ENCODE results near the gene INTS7.
"Not testable (repeated sequence)": the region's sequence is repeated elsewhere in the genome, so short reads cannot be mapped to it uniquely, and the experiment has no call there.

- TF ChIP-seq, protein P1, sequence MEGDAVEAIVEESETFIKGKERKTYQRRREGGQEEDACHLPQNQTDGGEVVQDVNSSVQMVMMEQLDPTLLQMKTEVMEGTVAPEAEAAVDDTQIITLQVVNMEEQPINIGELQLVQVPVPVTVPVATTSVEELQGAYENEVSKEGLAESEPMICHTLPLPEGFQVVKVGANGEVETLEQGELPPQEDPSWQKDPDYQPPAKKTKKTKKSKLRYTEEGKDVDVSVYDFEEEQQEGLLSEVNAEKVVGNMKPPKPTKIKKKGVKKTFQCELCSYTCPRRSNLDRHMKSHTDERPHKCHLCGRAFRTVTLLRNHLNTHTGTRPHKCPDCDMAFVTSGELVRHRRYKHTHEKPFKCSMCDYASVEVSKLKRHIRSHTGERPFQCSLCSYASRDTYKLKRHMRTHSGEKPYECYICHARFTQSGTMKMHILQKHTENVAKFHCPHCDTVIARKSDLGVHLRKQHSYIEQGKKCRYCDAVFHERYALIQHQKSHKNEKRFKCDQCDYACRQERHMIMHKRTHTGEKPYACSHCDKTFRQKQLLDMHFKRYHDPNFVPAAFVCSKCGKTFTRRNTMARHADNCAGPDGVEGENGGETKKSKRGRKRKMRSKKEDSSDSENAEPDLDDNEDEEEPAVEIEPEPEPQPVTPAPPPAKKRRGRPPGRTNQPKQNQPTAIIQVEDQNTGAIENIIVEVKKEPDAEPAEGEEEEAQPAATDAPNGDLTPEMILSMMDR (conservative IDR thresholded peaks at IDR 0.05; ENCODE audit: low read depth, low read length) = not testable (repeated sequence)
- TF ChIP-seq EZH2 (IDR thresholded peaks at IDR 0.05; ENCODE audit: low read length, unreplicated experiment); EZH2phosphoT487 (IDR thresholded peaks at IDR 0.05; ENCODE audit: borderline replicate concordance, low read length): not testable (repeated sequence)
Measured at GRCh38 chr1:211954028-211954427, 81.3 kb downstream of the INTS7 start.
